Mesenteric fat pad (tissue), 1 donor: ENCODE results near the gene SORCS2. TPM values are rescaled to one million over a fixed set of nuclear protein-coding genes. Genes with fewer than 3 reads are reported as not detected.

Experiments
- DNase-seq: peaks from one replicate; pipeline ENCODE4 v3.0.0-alpha.2; 2020; ENCODE audit warnings: low spot score
- total RNA-seq: library from RNA; stranded (reverse); fragmentation: NEBNext Ultra II Directional; extraction: Animal tissue kit (Norgen Biotek cat#: 25700); gene quantifications from one replicate; pipeline ENCODE4 v1.2.1, GENCODE V29; 2021
- donor health status: DM: yes; HTN: yes; CAD: no.

SORCS2 gene
- total RNA-seq, 1 donor from 2014 or later, result 1.9 TPM

DNA sequence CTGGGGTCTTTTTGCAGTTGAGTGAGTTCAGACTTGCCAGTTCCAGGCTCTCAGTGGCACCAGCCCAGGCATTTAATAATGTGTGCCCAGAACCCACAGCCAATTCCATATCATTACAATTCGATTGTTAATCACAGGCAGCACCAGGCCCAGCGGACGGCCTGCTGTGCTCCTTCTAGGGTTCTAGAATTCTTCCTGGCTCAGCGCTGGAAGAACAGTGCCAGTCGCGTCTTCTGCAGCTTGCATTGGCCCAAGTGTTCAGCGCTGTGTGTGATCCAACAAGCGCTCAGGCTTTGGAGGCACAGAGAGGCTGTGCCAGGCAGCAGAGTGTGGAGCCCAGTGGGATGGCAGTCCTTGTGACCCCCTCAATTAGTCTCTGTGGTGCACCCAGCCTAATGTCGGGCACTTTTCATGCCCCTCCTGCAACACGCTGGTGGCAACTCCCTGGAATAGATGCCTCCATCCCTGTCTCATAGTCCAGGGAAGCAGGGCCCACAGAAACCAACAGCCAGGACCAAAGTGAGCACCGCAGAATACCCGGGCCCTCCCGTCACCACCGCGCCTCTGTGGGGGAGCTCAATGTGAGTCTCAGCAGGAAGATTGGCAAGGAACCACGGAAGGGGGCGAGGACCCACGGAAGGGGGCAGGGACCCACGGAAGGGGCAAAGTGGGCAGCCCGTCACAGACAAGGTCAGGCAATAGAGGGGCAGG is 554.2 kb downstream of the SORCS2 start:
- DNase-seq, result no peak

DNA sequence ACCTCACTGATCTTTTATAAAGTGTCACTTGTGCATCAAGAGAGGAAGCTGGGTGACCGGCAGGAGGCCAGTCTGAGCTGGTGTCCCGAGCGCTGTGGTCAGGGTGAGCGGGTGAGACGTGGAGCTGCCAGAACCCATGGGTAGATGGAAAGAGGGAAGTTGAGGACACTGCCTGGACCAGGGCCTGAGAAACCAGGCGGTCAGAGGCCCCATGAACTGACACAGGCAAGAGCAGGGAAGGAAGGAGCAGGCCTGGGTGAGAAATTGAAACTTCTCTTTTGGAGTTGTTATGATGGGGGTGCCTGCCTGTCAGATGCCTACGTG is 554.7 kb downstream of the SORCS2 start:
- DNase-seq, result no peak

DNA sequence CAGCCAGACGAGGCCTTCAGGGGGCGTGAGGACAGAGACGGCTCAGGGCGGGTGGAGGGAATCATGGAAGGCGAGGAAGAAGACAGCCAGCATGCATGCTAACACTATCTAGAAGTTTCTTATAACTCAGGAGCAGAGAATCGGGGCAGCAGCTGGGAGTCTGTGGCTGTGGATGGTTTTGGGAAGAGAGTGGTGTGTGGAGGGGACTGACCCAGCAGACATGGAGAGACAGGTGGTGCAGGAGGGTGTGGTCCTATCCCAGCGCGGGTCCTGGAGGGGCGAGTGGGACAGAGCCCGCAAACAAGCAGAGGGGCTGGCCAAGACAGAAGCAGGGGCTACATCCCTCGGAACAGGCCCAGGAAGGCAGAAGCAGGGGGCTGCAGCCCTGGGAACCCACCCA is 555.2 kb downstream of the SORCS2 start:
- DNase-seq, result no peak

DNA sequence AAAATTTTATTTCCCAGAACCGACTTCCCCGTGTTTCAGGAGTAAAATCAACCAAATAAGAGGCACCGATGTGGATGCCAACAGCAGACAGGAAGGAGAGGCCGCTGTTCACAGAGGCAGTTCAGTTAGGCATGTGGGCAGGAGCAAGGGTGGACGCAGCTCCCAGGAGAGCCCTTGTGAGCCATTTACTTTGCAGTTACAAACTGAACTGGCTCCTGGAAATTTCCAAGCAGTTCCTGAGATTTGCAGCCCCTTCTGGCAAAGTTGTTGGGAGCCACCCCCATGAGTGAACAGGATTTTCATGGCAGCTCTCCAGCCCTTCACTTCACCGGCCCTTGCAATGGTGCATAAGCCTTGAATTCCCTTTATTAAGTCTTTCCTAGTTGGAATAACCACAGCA is 558.2 kb downstream of the SORCS2 start:
- DNase-seq, result no peak

DNA sequence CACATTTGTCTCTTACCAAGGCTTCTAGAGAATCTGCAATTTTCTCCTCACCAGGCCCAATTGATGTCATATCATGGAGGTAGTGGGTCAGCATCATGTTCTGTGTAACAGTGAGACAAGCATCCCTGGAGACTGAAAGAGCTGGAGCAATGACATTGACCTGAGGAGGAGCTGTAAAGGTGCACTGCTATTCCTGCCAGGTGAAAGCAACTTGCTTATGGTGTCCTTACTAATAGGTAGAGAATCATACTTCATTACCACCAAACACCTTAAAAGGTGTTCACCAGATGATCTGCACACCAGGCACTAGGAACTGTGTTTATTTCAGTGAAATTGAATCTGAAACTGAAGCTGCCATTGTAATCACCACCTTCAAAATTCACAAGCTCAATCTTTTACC is 558.6 kb downstream of the SORCS2 start:
- no peak for DNase-seq

DNA sequence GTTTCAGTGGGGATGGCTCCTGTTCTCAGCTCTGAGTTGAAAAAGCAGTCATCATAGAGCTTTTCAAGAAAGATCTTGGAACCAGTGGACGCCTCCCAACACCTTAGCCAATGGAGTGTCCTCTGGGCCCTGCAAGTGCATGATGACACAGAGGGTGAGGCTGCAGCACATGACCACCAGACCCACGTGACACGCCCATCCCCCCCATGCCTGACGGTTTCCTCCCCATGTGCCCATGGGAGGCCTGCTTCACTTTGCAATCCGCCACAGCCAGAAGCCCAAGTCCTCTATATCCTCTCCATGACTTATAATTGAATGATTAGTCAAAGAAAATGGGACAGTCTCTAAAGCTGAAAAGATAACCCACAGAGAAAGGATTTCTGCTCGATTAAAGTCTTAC is 560.3 kb downstream of the SORCS2 start:
- no peak for DNase-seq

DNA sequence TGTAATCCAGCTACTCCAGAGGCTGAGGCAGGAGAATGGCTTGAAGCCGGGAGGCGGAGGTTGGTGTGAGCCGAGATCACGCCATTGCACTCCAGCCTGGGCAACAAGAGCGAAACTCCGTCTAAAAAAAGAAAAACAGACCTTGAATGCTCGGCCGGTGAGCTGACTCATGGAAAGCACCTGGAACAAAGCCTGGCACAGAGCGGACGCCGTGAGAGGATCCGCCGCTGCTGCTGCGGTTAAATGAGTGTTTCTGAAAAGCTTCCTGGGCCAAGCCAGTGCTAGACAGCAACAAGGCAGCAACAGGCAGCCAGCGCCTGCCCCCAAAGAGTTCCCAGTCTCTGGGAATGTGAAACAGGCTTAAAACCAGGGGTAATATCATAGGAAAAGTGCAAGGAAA is 560.9 kb downstream of the SORCS2 start:
- DNase-seq, result no peak

DNA sequence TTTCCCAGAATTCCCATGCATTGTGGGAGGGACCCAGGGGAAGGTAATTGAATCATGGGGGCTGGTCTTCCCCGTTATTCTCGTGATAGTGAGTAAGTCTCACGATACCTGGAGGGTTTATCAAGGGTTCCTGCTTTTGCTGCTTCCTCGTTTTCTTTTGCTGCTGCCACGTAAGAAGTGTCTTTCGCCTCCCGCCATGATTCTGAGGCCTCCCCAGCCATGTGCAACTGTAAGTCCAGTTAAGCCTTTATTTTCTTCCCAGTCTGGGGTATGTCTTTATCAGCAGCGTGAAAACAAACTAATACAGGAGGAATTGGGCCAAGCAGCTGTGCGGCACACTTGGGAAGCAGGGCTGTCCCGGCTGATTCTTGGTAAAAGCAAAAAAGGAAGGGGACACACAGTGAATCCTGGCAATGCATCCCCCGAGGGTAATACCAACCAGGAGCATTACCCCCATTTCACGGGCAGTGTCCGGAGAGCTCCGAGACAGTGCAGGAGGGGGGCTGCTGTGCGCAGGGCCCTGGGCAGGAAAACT is 561.7 kb downstream of the SORCS2 start:
- no peak for DNase-seq

DNA sequence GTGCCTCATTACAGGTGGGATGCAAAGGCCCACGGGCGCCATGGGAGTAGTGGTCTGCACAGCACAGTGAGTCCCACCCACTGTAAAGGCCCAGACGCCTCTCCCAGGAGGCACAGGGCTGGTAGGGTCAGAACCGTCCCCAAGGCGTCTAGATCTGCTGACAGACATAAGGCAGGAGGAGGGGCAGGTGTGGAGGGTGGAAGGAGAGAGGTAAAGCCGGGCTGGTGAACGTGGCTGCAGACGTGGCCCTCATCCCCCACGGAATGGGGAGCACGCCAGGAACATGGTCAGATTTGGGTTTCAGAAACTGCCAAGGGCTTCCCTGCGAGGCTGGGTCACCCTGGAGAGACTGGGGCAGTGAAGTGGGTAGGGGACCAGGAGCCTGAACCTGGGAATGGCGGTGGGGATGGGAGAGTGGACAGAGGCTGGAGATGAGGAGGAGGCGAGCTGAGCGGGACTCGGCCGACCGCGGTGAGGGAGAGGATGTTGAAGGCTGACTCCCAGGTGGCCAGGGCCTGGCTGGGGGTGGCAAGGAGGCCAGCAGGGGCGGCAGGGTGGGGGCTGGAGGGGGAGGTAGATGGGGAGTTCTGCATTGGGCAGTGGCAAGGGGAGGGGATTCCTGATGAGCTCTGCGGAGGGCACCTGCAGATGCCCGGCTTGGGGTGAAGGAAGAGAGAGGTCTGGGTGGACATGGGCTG is 562.4 kb downstream of the SORCS2 start:
- DNase-seq, result no peak

DNA sequence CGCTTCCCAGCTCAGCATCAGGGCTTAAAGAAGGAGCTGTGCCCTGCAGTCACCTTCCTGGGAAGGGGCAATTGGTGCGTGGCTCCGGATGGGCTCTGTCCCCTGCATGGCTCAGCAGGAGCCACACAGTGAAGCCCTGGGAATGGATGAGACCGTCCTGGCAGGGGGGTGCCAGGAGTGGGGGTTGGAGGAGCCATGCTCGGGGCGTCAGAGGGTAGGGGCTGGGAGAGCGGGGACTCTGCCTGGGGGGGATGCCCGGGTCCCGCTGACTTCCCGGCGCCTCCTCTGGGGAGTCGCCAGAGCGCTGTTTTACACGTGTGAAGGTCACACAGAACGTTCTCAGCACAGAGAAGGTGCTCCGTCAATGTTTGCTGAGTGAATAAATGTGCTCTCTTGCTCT is 563.2 kb downstream of the SORCS2 start:
- DNase-seq, result no peak

DNA sequence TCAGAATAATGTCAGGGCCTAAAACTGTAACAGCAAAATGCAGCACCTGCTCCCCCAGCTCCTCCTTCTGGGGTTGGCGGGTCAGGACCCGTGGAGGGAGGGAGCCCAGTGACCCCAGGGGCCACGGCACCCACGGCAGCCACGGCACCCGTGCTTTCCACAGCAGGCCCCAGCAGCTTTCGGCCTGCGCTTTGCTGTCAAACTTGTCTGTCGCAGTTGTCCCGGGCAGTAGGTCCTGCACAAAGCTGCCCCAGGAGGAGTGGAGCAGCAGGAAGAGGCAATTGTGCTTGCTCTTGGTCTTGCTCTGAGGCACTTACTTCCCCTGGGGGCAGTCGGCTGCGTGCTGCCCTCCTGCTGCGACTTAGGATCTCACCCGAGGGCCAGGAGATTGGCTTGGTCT is 563.7 kb downstream of the SORCS2 start:
- DNase-seq, result no peak

DNA sequence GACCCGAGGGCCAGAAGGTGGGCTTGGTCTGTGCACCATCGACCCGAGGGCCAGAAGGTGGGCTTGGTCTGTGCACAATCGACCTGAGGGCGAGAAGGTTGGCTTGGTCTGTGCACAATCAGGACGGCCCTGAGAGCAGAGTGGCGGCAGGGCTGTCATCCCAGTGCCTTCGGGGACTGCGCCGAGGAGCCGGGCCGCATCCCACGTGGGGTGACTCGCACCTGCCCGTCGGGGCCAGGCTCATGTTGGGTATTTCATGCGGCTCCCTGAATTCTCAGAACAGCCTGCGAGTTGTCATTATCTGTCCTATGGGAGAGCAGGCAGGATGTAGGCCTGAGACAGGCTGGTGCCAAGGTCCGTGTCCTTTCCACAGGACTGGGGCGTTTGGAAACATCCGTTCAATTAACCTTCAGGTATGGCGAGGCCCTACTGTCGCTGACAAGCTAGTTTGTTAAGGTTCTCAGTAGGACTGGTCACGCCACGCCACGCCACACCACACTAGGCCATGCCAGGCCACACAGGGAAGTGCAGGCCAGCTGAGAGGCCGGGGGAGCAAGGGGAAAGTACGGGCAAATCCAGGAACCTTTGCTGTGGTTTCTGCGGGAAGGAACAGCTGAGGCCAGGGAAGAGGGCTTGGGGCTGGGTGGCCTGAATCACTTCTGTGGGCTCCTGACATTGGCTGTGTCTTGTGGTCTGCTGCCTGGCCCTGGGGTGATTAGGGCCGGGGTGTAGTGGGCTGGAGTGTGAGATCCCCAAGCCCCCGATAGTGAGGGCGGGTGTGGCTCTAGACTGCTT is 564.4 kb downstream of the SORCS2 start:
- DNase-seq, result no peak

DNA sequence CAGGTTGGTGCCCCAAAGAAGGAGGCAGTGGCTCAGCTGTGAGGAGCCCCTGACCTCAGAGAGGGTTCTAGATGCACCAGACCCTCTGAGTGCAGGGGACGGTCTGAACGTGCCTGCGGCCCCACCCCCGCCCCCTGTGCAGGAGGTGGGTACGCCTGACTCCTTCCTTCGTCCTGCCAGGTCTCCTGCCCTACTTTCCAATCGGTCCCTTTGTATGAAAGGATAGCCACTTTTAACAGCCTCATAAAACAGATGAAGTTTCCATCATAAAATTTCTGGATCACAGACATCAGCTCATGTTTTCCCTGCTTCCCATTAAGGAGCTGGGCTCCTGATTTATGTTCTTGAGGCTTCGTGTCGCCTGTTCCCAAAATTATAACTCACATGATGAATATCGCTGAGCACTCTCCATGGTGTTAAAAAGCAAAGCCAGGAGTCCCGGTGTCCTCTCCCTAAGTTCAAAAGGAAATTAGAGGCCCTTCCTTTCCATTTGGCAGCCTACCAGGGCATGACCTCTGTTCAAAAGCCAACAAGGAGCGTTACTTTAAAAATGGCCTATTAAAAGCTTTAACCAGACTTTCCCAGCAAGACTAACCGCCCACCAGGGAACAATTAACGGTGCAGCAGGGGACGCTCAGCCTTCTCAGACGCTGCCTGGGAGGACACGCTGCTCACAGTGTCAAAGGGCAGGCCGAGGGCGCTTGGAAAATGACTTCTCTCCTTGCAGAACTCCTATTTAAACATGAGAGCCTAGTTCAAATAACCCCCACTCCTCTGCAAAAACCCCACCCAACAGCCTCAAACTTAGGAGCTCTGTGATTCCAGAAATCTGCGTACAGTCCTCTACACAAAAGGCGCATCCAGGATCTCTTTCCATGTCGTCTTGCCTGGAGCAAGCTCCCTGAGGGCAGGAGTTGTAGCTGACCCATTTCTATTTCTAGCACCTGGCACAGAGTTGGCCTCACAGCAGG is 565.4 kb downstream of the SORCS2 start:
- DNase-seq, result no peak

DNA sequence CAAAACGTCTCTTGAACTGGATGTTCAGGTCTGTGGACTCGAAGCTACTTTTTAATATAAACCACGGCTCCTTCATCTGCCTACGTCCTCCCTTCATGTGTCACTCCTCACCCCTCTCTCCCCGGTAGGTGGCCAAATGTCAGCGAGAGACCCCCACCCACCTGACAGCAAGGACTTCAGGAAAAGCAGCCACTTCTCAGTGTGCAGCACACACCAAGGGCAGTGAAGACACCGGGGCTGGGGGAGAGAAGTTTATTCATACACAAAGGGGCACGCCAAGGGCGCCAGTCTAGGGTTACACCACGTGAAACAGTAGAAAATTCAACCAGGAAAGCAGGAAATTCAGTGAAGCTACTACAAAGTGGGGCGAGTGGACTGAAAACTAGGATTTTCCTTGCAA is 566.1 kb downstream of the SORCS2 start:
- DNase-seq, result no peak

DNA sequence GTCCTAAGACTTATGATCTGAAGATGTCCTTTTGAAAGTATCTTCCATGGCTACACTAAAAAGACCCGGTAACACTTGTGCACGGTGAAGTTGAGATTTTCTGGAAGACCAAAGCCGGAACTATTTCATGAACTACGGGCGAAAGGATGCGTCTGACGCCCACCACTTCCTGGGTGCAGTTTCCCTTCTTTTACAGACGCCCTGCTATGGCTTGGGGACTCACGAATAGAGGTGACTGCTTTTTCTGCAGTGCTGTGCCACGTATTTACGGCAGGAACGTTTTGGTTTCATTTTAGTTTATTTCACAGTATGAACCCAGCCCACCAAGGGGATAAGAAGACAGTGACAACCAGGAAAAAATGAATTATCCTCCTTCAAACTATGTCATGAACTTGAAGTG is 566.9 kb downstream of the SORCS2 start:
- no peak for DNase-seq

DNA sequence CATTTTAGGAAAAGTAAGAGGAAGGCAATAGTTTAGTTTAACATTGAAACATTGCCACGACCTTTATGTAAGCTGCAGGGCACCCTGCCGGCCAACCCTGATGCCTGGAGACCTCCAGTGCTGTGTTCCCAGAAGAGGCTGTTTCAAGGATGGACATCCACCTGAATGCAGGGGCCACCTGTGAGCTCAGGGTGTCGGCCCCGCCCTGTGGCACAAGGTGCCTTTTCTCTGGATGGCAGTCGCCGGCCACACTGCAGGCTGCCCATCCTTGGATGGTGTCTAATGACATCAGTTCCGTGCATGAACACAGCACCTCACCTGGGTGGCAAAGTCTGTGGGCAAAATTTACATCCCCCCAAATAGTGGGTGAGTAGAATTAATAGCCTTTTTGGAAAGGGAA is 567.3 kb downstream of the SORCS2 start:
- no peak for DNase-seq

DNA sequence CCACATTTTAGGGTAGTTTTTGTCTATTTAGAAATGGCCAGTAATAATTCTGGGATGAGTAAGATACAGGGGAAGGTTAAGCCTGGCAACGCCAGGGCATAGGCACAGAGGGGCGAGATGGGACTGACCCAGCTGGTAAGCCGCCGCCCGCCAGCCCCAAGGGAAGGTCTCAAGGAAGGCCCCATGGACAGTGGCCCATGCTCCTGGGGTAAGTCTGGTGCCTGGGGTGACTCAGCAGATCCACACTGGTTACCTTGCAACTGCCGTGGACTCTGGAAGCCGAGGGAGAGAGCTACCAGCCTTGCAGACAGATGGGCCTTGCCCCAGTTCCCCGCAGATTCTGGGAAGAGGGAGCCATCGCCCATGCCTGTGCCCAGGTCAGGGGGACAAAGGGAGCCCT is 567.9 kb downstream of the SORCS2 start:
- no peak for DNase-seq

DNA sequence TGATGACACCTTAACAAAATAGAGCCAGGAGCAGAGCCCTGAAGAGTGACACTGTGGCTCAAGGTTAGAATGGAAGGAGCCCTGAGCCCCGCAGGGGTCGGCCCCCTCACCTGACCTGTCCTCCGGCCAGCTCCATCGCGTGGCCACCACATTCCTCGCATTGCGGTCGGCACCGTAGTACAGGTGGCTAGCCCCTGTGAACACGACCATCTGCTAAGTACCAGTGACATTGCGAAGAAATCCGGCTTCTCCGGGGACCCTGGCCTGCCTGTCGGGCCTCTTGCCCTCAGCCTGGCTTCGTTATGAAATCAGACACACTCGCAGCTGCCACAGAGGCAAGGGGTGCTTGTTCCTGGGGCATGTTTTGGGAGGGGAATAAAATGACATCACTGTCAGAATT is 568.4 kb downstream of the SORCS2 start:
- DNase-seq, result no peak

DNA sequence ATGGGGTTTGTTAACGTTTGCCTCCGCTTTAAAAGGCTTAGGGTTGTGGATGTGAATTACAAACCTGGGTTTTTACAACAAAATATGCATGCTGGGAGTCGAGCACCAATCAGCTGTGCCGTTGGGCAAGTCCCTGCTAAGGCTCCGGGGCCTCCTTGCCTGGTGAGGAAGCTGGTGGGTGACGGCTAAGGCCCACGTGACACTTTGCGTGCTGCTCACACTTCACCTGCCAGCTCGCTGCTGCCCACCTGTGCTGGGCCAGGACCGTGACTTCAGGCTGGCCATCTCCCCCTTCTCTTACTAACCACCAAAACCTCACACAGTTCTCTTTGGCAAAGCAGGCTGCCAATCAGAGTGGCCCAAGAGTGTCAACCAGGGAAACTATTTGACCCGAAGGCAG is 569.0 kb downstream of the SORCS2 start:
- no peak for DNase-seq

DNA sequence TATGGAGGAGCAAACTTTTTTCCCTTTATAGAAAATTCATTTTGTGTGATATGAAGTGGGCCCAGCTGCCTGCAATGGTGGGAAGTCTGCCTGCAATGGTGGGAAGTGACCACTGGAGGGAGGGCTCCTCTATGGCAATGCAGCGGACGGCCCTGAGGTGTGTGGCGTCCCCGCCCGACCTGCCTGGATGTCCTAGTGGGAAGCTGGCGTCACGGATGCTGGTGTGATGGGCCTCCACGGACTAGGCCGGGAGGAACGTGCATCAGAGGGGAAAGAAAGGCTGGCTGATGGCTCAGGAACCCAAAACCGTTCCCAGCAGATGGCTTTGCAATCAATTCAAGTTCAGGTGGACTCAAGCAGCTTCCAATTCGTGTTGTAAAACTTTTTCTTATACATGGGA is 569.4 kb downstream of the SORCS2 start:
- no peak for DNase-seq

DNA sequence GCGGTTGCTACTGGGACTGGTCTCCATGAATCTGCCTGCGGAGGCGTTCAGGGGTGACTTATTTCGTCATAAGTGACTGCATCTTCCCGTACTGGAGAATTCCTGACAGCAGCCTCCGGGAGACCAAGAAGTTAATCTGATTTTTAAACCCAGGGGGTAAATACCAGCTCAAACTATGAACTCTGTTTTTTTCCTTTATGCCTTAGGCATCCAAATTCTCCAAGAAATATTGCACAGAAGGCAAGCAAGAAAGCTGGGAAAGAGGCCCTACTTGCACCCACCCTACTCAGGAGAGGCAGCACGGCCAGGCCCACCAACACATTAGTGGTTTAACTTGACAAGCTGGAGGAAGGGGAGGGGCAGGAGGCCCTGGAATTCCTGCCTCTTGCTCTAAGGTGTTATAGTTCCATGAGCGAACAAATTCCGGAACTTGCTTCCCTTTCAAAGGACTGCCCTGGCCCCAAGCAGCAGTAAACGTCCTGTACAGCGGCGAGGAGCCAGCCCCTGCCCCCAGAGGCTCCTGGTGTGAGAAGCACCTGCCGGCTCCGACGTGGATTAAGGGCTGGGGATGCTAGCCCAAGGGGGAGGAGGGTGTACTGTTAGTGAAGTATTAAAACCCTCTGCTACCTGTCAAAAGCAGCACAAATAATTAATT is 570.2 kb downstream of the SORCS2 start:
- no peak for DNase-seq
